ENCODE measurements around the gene GNAI2. TPM values are rescaled to one million over a fixed set of nuclear protein-coding genes. Genes with fewer than 3 reads are reported as not detected.
"Not testable (repeated sequence)": the region's sequence is repeated elsewhere in the genome, so short reads cannot be mapped to it uniquely, and the experiment has no call there.

Gene GNAI2
- total RNA-seq, 4 donors from 2014 or later = 157 to 305 (median 241) TPM

- TF ChIP-seq CTCF (IDR thresholded peaks at IDR 0.05) = no peak
- ATAC-seq (ENCODE audit: low FRiP score) (peak; percentile 2), DNase-seq (ENCODE audit: low spot score) (no peak)
Measured at GRCh38 chr3:50278123-50278879, 42.3 kb downstream of the GNAI2 start.

GRCh38 chr3:50278880-50279224, 42.8 kb downstream of the GNAI2 start, which contains the start of gene LSMEM2:
LSMEM2 (plus strand) TSS chr3:50279087; CDS start chr3:50279114, 27 bp downstream.
- no peak for ATAC-seq (ENCODE audit: low FRiP score)
- no peak for TF ChIP-seq CTCF (IDR thresholded peaks at IDR 0.05)
- no peak for DNase-seq (ENCODE audit: low spot score)

- TF ChIP-seq CTCF (IDR thresholded peaks at IDR 0.05) = no peak
- DNase-seq (ENCODE audit: low spot score) = no peak
- ATAC-seq (ENCODE audit: low FRiP score) = no peak
Measured at GRCh38 chr3:50279255-50280016, 43.4 kb downstream of the GNAI2 start.

- not testable (repeated sequence) for ATAC-seq (ENCODE audit: low FRiP score); DNase-seq (ENCODE audit: low spot score)
Measured at GRCh38 chr3:50284121-50284520, 48.1 kb downstream of the GNAI2 start.

GRCh38 chr3:50286322-50287227, 50.6 kb downstream of the GNAI2 start:
- DNase-seq (ENCODE audit: low spot score) (no peak), ATAC-seq (ENCODE audit: low FRiP score) (no peak)
- TF ChIP-seq CTCF (IDR thresholded peaks at IDR 0.05) = no peak

GRCh38 chr3:50287262-50287661, 51.3 kb downstream of the GNAI2 start:
- DNase-seq (ENCODE audit: low spot score) (no peak), ATAC-seq (ENCODE audit: low FRiP score) (no peak)
- TF ChIP-seq CTCF (IDR thresholded peaks at IDR 0.05) = no peak
